HEK293 (cell line): ENCODE results near the gene ZNF438.
"Not testable (repeated sequence)": the region's sequence is repeated elsewhere in the genome, so short reads cannot be mapped to it uniquely, and the experiment has no call there.

Experiments
- CTCF ChIA-PET: fragments of 350-600 bp; formaldehyde crosslinking; extraction: SDS; loops from one replicate; lab custom pipeline; 2021; ENCODE audit warnings: antibody characterized with exemption; lab: Yijun Ruan, JAX
- POLR2A ChIA-PET: fragments of 300-600 bp; formaldehyde crosslinking; extraction: SDS; loops from one replicate; lab custom pipeline; 2020; ENCODE audit warnings: antibody characterized with exemption, inconsistent platforms; lab: Yijun Ruan, JAX
- H3K27ac ChIP-seq: fragments of 200-500 bp; sonication (Bioruptor generic); 2 replicates; pipeline ENCODE4 v1.5.1; 2014; ENCODE audit warnings: low read depth, low read length, control low read depth, inconsistent platforms; ENCODE audit errors: extremely low read depth
- H3K36me3 ChIP-seq, 2 experiments: fragments of 200-500 bp in 1 of 2; sonication (Bioruptor generic) in 1 of 2; 1 replicate in 1 of 2; 2 replicates in 1 of 2; pipeline ENCODE4 v1.5.1; 2014 to 2017; ENCODE audit warnings: inconsistent platforms in 2 of 2, low read length in 2 of 2; ENCODE audit not compliant: control insufficient read depth in 2 of 2, insufficient read depth in 1 of 2
- H3K4me1 ChIP-seq: fragments of 200-500 bp; sonication (Bioruptor generic); 2 replicates; pipeline ENCODE4 v1.5.1; 2014; ENCODE audit warnings: mild to moderate bottlenecking, low read length, inconsistent platforms; ENCODE audit not compliant: control insufficient read depth, insufficient read depth
- H3K4me3 ChIP-seq: 2 replicates; pipeline ENCODE4 v1.5.1; 2011; ENCODE audit warnings: low read depth, mild to moderate bottlenecking, control low read depth, low read length, moderate library complexity
- H3K9me3 ChIP-seq: fragments of 200-500 bp; sonication (Bioruptor generic); 2 replicates; pipeline ENCODE4 v1.5.1; 2014; ENCODE audit warnings: low read depth, low read length, inconsistent platforms; ENCODE audit not compliant: control insufficient read depth, insufficient read depth
- GLIS2 ChIP-seq: fragments of 450-650 bp; formaldehyde crosslinking; IDR thresholded peaks from 2 replicates; pipeline ENCODE4 v1.5.1; 2016; ENCODE audit warnings: missing biosample characterization, missing genetic modification characterization
- HOXD13 ChIP-seq: sonication (generic); formaldehyde crosslinking; IDR thresholded peaks from 2 replicates; pipeline ENCODE4 v1.8.0; 2022; ENCODE audit warnings: missing genetic modification reagents, borderline replicate concordance
- KLF8 ChIP-seq: fragments of 450-650 bp; formaldehyde crosslinking; IDR thresholded peaks from 2 replicates; pipeline ENCODE4 v1.5.1; 2016; ENCODE audit warnings: missing biosample characterization, missing genetic modification characterization
- MYNN ChIP-seq: fragments of 450-650 bp; formaldehyde crosslinking; IDR thresholded peaks from 2 replicates; pipeline ENCODE4 v1.5.1; 2016; ENCODE audit warnings: missing biosample characterization, missing genetic modification characterization, borderline replicate concordance
- PRDM1 ChIP-seq: fragments of 450-650 bp; formaldehyde crosslinking; IDR thresholded peaks from 2 replicates; pipeline ENCODE4; 2016; ENCODE audit warnings: missing biosample characterization, missing genetic modification characterization
- REPIN1 ChIP-seq: fragments of 450-650 bp; formaldehyde crosslinking; IDR thresholded peaks from 2 replicates; pipeline ENCODE4 v1.5.1; 2017; ENCODE audit warnings: missing biosample characterization, missing genetic modification characterization, low read depth
- SCRT1 ChIP-seq: fragments of 450-650 bp; formaldehyde crosslinking; IDR thresholded peaks from 2 replicates; pipeline ENCODE4 v1.5.1; 2016; ENCODE audit warnings: missing biosample characterization, missing genetic modification characterization, borderline replicate concordance
- SCRT2 ChIP-seq: fragments of 450-650 bp; formaldehyde crosslinking; IDR thresholded peaks from 2 replicates; pipeline ENCODE4 v1.5.1; 2016; ENCODE audit warnings: missing biosample characterization, missing genetic modification characterization
- SETDB1 ChIP-seq: IDR thresholded peaks from one replicate; pipeline ENCODE4 v1.6.1; 2017; ENCODE audit warnings: mild to moderate bottlenecking, low read length, moderate library complexity, mixed read lengths; ENCODE audit not compliant: insufficient read length
- ZBTB8A ChIP-seq: fragments of 450-650 bp; formaldehyde crosslinking; IDR thresholded peaks from 2 replicates; pipeline ENCODE4 v1.5.1; 2016; ENCODE audit warnings: missing biosample characterization, missing genetic modification characterization
- ZFP37 ChIP-seq: fragments of 450-650 bp; formaldehyde crosslinking; IDR thresholded peaks from 2 replicates; pipeline ENCODE4 v1.5.1; 2016; ENCODE audit warnings: missing biosample characterization, missing genetic modification characterization
- ZNF112 ChIP-seq: fragments of 450-650 bp; formaldehyde crosslinking; IDR thresholded peaks from 2 replicates; pipeline ENCODE4 v1.5.0; 2017; ENCODE audit warnings: missing biosample characterization, missing genetic modification characterization
- ZNF121 ChIP-seq: fragments of 450-650 bp; formaldehyde crosslinking; IDR thresholded peaks from 2 replicates; pipeline ENCODE4 v1.5.1; 2016; ENCODE audit warnings: missing biosample characterization, missing genetic modification characterization
- ZNF155 ChIP-seq: fragments of 450-650 bp; formaldehyde crosslinking; IDR thresholded peaks from 2 replicates; pipeline ENCODE4 v1.5.1; 2016; ENCODE audit warnings: missing biosample characterization, missing genetic modification characterization
- ZNF184 ChIP-seq: fragments of 450-650 bp; IDR thresholded peaks from 2 replicates; pipeline ENCODE4 v1.5.1; 2018; ENCODE audit warnings: missing biosample characterization, mild to moderate bottlenecking, missing genetic modification characterization
- ZNF302 ChIP-seq: fragments of 450-650 bp; formaldehyde crosslinking; IDR thresholded peaks from 2 replicates; pipeline ENCODE4 v1.5.1; 2016; ENCODE audit warnings: missing biosample characterization, missing genetic modification characterization, low read depth
- ZNF426 ChIP-seq: fragments of 450-650 bp; formaldehyde crosslinking; IDR thresholded peaks from 2 replicates; pipeline ENCODE4 v1.5.1; 2017; ENCODE audit warnings: missing biosample characterization, missing genetic modification characterization, mild to moderate bottlenecking, inconsistent platforms, moderate library complexity
- ZNF585B ChIP-seq: fragments of 450-650 bp; formaldehyde crosslinking; IDR thresholded peaks from 2 replicates; pipeline ENCODE4 v1.5.1; 2016; ENCODE audit warnings: missing biosample characterization, missing genetic modification characterization
- ZSCAN30 ChIP-seq: fragments of 450-650 bp; IDR thresholded peaks from 2 replicates; pipeline ENCODE4 v1.5.1; 2018; ENCODE audit warnings: missing biosample characterization, mild to moderate bottlenecking, missing genetic modification characterization, moderate library complexity
- TF ChIP-seq, protein P1 (sequence below): fragments of 450-650 bp; formaldehyde crosslinking; IDR thresholded peaks from 2 replicates; pipeline ENCODE4 v1.5.1; 2017; ENCODE audit warnings: missing biosample characterization, missing genetic modification characterization
- TF ChIP-seq, protein P2 (sequence below): IDR thresholded peaks from 2 replicates; pipeline ENCODE4 v1.6.1; 2011; ENCODE audit warnings: mild to moderate bottlenecking, low read depth, low read length, borderline replicate concordance
- TF ChIP-seq, protein P3 (sequence below): fragments of 450-650 bp; formaldehyde crosslinking; IDR thresholded peaks from 2 replicates; pipeline ENCODE4 v1.5.1; 2016; ENCODE audit warnings: missing biosample characterization, missing genetic modification characterization
- TF ChIP-seq, protein P4 (sequence below): fragments of 450-650 bp; formaldehyde crosslinking; conservative IDR thresholded peaks from 2 replicates; pipeline ENCODE4 v1.5.1; 2016; ENCODE audit warnings: low read depth, missing biosample characterization, missing genetic modification characterization

The ZNF438 gene

GRCh38 chr10:31026279-31026678 lies 5.4 kb downstream of the ZNF438 start:
- H3K9me3 ChIP-seq, CTCF ChIA-PET, POLR2A ChIA-PET, H3K4me3 ChIP-seq, H3K27ac ChIP-seq, H3K36me3 ChIP-seq: not testable (repeated sequence)
- peak; percentile 69 for TF ChIP-seq SCRT1 (tag by site-specific recombination)
- TF ChIP-seq ZNF184 = peak; percentile 65; the same call in 1 of the 2 replicates
- peak; percentile 82 for TF ChIP-seq SCRT2 (tag by site-specific recombination)
- H3K4me1 ChIP-seq = peaks cover 10% of the 10 kb centered on the region; the same call in 1 of the 2 replicates

DNA sequence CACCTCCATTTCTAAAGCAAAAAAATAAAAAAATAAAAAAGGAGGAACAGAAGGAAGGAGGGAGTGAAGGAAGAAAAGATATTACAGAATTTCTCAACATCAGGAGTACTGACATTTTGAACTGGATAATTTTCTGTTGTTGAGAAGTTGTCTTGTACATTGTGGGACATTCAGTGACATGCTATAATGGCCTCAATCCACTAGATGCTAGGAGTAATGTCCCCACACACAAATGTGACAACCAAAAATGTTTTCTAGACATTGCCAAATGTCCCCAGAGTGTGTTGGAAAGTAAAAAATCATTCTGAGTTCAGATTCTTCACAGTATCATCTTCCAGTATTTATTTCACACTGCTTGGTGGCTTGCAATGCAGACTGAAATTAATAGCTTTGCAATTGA lies 6.5 kb downstream of the ZNF438 start:
- Histone ChIP-seq H3K36me3 (no peaks in the 10 kb centered on the region), H3K4me3 (no peak overlapping the region), H3K27ac (no peak overlapping the region), H3K4me1 (0 out of 2 replicates have a peak, but pooled peaks cover 3% of the 10 kb centered on the region), H3K9me3 (no peaks in the 10 kb centered on the region)
- CTCF ChIA-PET = no interaction called here
- POLR2A ChIA-PET = interaction anchor here (0.6 kb wide), 1 partner anchor 106 kb away, joined by 4 read pairs; no protein-coding TSS in a partner anchor
- TF ChIP-seq, protein P1, sequence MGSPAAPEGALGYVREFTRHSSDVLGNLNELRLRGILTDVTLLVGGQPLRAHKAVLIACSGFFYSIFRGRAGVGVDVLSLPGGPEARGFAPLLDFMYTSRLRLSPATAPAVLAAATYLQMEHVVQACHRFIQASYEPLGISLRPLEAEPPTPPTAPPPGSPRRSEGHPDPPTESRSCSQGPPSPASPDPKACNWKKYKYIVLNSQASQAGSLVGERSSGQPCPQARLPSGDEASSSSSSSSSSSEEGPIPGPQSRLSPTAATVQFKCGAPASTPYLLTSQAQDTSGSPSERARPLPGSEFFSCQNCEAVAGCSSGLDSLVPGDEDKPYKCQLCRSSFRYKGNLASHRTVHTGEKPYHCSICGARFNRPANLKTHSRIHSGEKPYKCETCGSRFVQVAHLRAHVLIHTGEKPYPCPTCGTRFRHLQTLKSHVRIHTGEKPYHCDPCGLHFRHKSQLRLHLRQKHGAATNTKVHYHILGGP (tag by site-specific recombination) = no peak
- TF ChIP-seq ZNF585B (tag by site-specific recombination) (no peak), ZSCAN30 (tag by site-specific recombination) (no peak)

DNA sequence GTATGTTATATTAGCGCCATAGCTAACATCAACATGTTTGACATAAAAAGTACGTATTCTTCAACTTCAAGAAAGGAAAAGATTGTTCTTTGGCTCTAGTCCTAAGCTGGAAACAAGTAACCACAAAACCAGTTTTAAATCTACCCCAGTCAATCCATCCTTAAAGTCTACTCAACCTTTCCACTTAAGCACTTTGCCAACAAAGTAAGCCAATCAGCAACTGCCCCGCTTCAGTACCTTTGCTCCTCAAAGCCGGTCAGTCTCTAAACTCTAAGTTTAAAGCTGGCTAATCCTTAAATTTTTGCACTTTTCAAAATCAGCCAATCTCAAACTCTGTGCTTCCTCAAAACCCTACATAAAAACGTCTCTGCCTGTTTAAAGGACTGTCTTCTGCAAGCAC lies 8.1 kb downstream of the ZNF438 start:
- H3K36me3 ChIP-seq = no peaks in the 10 kb centered on the region
- CTCF ChIA-PET = no interaction called here
- no peaks in the 10 kb centered on the region for H3K4me1 ChIP-seq
- no peak for TF ChIP-seq REPIN1 (tag by site-specific recombination)
- TF ChIP-seq ZNF302 (tag by site-specific recombination) = no peak
- TF ChIP-seq HOXD13 (CRISPR knock-in tag) = no peak
- TF ChIP-seq, protein P2, sequence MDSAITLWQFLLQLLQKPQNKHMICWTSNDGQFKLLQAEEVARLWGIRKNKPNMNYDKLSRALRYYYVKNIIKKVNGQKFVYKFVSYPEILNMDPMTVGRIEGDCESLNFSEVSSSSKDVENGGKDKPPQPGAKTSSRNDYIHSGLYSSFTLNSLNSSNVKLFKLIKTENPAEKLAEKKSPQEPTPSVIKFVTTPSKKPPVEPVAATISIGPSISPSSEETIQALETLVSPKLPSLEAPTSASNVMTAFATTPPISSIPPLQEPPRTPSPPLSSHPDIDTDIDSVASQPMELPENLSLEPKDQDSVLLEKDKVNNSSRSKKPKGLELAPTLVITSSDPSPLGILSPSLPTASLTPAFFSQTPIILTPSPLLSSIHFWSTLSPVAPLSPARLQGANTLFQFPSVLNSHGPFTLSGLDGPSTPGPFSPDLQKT = no peak
- TF ChIP-seq ZNF426 (tag by site-specific recombination) = no peak
- TF ChIP-seq ZFP37 (tag by site-specific recombination) = no peak
- TF ChIP-seq ZBTB8A (tag by site-specific recombination) = no peak
- no peak for TF ChIP-seq SETDB1
- TF ChIP-seq GLIS2 = no peak
- H3K4me3 ChIP-seq = no peak overlapping the region
- H3K9me3 ChIP-seq = no peaks in the 10 kb centered on the region
- POLR2A ChIA-PET = interaction anchor here (1.3 kb wide), 1 partner anchor 8 kb away, joined by 3 read pairs; the partner anchor contains the start of gene ZNF438
- H3K27ac ChIP-seq = no peak overlapping the region

DNA sequence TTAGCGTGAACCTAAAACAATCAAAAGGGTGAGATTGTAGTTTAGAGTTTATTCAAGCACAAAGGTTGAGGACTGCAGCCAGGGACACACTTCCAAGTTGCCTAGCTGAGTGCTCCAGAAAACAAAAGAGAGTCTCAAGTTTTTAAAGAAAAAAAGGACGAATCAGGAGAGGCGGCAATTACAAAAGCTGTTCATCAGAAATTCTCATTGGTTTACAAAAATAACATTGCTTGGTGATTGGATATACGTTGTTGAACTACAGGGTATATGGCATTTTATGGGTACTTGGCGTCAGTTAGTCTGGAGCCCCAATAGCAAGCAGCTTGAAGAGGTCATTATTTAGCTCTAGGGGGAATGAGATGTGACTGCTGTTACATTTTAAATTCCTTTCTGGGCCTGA lies 11.5 kb downstream of the ZNF438 start:
- ChIA-PET POLR2A (no interaction called here), CTCF (interaction anchor here (0.5 to 0.6 kb wide), 2 partner anchors 812 to 1572 kb away, joined by 3 to 4 read pairs; no protein-coding TSS in a partner anchor)
- Histone ChIP-seq H3K9me3 (no peaks in the 10 kb centered on the region), H3K4me3 (no peak overlapping the region), H3K27ac (no peak overlapping the region), H3K36me3 (no peaks in the 10 kb centered on the region), H3K4me1 (no peaks in the 10 kb centered on the region)
- TF ChIP-seq KLF8 (tag by site-specific recombination) = no peak
- TF ChIP-seq, protein P3, sequence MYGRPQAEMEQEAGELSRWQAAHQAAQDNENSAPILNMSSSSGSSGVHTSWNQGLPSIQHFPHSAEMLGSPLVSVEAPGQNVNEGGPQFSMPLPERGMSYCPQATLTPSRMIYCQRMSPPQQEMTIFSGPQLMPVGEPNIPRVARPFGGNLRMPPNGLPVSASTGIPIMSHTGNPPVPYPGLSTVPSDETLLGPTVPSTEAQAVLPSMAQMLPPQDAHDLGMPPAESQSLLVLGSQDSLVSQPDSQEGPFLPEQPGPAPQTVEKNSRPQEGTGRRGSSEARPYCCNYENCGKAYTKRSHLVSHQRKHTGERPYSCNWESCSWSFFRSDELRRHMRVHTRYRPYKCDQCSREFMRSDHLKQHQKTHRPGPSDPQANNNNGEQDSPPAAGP = no peak
- no peak for TF ChIP-seq MYNN (tag by site-specific recombination)
- TF ChIP-seq ZNF121 (tag by site-specific recombination) = no peak
- TF ChIP-seq ZNF155 = no peak
- no peak for TF ChIP-seq PRDM1 (tag by site-specific recombination)
- TF ChIP-seq ZNF112 = no peak
- TF ChIP-seq, protein P4, sequence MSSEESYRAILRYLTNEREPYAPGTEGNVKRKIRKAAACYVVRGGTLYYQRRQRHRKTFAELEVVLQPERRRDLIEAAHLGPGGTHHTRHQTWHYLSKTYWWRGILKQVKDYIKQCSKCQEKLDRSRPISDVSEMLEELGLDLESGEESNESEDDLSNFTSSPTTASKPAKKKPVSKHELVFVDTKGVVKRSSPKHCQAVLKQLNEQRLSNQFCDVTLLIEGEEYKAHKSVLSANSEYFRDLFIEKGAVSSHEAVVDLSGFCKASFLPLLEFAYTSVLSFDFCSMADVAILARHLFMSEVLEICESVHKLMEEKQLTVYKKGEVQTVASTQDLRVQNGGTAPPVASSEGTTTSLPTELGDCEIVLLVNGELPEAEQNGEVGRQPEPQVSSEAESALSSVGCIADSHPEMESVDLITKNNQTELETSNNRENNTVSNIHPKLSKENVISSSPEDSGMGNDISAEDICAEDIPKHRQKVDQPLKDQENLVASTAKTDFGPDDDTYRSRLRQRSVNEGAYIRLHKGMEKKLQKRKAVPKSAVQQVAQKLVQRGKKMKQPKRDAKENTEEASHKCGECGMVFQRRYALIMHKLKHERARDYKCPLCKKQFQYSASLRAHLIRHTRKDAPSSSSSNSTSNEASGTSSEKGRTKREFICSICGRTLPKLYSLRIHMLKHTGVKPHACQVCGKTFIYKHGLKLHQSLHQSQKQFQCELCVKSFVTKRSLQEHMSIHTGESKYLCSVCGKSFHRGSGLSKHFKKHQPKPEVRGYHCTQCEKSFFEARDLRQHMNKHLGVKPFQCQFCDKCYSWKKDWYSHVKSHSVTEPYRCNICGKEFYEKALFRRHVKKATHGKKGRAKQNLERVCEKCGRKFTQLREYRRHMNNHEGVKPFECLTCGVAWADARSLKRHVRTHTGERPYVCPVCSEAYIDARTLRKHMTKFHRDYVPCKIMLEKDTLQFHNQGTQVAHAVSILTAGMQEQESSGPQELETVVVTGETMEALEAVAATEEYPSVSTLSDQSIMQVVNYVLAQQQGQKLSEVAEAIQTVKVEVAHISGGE = no peak
